Central memory CD4-positive, alpha-beta T cell (primary cell): Measurements from ENCODE around the gene GMNC.

Source experiments
- DNase-seq: peaks from one replicate; pipeline ENCODE4 v3.0.0; 2022

Gene GMNC

GRCh38 chr3:190848870-190849269, 13.6 kb downstream of the GMNC start:
- DNase-seq = no peak

- no peak for DNase-seq
Measured at GRCh38 chr3:190847436-190847835, 15.1 kb downstream of the GMNC start.

GRCh38 chr3:190840146-190840545, 22.3 kb downstream of the GMNC start:
- no peak for DNase-seq

GRCh38 chr3:190831225-190831624, 31.3 kb downstream of the GMNC start:
- DNase-seq = no peak

- no peak for DNase-seq
Measured at GRCh38 chr3:190830031-190830430, 32.5 kb downstream of the GMNC start.

GRCh38 chr3:190826018-190826417, 36.5 kb downstream of the GMNC start:
- DNase-seq = no peak

- DNase-seq = no peak
Measured at GRCh38 chr3:190825386-190826016, 37.0 kb downstream of the GMNC start.

- DNase-seq = no peak
Measured at GRCh38 chr3:190811775-190812480, 50.6 kb downstream of the GMNC start.

GRCh38 chr3:190810957-190811356, 51.5 kb downstream of the GMNC start:
- DNase-seq = no peak

GRCh38 chr3:190809351-190809750, 53.1 kb downstream of the GMNC start:
- no peak for DNase-seq

- no peak for DNase-seq
Measured at GRCh38 chr3:190807719-190808375, 54.6 kb downstream of the GMNC start.
